ENCODE results near the gene SLC44A1. TPM values are rescaled to one million over a fixed set of nuclear protein-coding genes. Genes with fewer than 3 reads are reported as not detected.
A peak's percentile ranks its signal among the peaks of the same experiment; 100 is the strongest.

Gene SLC44A1
- total and polyA plus RNA-seq, 10 of the 15 experiments (the other 5 are each of a cell fraction or from before 2014, with no cell fraction given) = 2.4 to 21.2 (median 12.4) TPM

- 0 out of 2 replicates have a peak, but pooled peaks have one; percentile 42 for TF ChIP-seq NR2F1 (conservative IDR thresholded peaks at IDR 0.05)
- no peak for TF ChIP-seq RB1 (IDR thresholded peaks at IDR 0.05; ENCODE audit: borderline replicate concordance)
- TF ChIP-seq E2F4 (IDR thresholded peaks at IDR 0.05; ENCODE audit: low read depth, low read length) = no peak
- no peak for TF ChIP-seq IRF5 (IDR thresholded peaks at IDR 0.05; ENCODE audit: borderline replicate concordance)
- TF ChIP-seq MLLT1 (IDR thresholded peaks at IDR 0.05) = peak; percentile 47; the same call in 1 of the 2 replicates
- no peak for TF ChIP-seq BCL3 (IDR thresholded peaks at IDR 0.05; ENCODE audit: borderline replicate concordance, insufficient read depth, low read depth, low read length, poor library complexity, severe bottlenecking)
- TF ChIP-seq KAT2A (conservative IDR thresholded peaks at IDR 0.05; ENCODE audit: control insufficient read depth, low read depth, low read length) = no peak
- TF ChIP-seq ESRRA (IDR thresholded peaks at IDR 0.05; ENCODE audit: low read length) = no peak
- WGBS (ENCODE audit: insufficient coverage, insufficient replicate concordance, low lambda C conversion rate, missing lambda C conversion rate) = 78% methylated on average over 1 of the region's 1 CpG
- no peaks in the 10 kb centered on the region for H3K9me3 ChIP-seq (replicated peaks; ENCODE audit: control insufficient read depth, insufficient read depth, low read length)
- ATAC-seq (no peak; the same call in 1 of the 3 replicates), DNase-seq (ENCODE audit: low read depth, low spot score) (no peak), FAIRE-seq (no peak)
- in situ Hi-C loops (cut with MboI) = no loop called here
- ChIA-PET RAD21 (ENCODE audit: unreplicated experiment) (interaction anchor here (0.6 to 3.1 kb wide), 6 partner anchors 9 to 86 kb away, joined by 3 to 20 read pairs (median 3); no protein-coding TSS in a partner anchor), POLR2A (interaction anchor here (0.7 to 1.1 kb wide), 3 partner anchors 13 to 174 kb away, joined by 3 to 4 read pairs (median 3); no protein-coding TSS in a partner anchor), CTCF (interaction anchor here (0.6 to 1.8 kb wide), 4 partner anchors 13 to 1783 kb away, joined by 3 to 5 read pairs (median 4); no protein-coding TSS in a partner anchor), SMC1A (ENCODE audit: uncharacterized antibody, unreplicated experiment) (interaction anchor here (1.0 to 1.7 kb wide), 8 partner anchors 11 to 556 kb away, joined by 3 to 9 read pairs (median 4); no protein-coding TSS in a partner anchor)
- H3K27ac ChIP-seq (ENCODE audit: control insufficient read depth, insufficient read depth) = peak overlapping the region; percentile 8; the same call in 1 of the 2 replicates
- H3K27me3 ChIP-seq (replicated peaks in 1 of 2; ENCODE audit: control insufficient read depth in 2 of 2, insufficient read depth in 2 of 2, low read length in 1 of 2) = no peaks in the 10 kb centered on the region
- intact Hi-C loops (cut with micrococcal nuclease; ENCODE audit: unreplicated experiment) = no loop called here
- no TSS peak for BruUV-seq (replicated peaks)
- no peak overlapping the region for H3K9ac ChIP-seq (ENCODE audit: control insufficient read depth, insufficient read depth, low read length)
- H2AFZ ChIP-seq (ENCODE audit: control insufficient read depth, low read depth, low read length) = no peak overlapping the region
- H3K4me3 ChIP-seq = no peak overlapping the region
- H3K4me2 ChIP-seq (ENCODE audit: control insufficient read depth, insufficient read depth) = no peak overlapping the region
- no peaks in the 10 kb centered on the region for H3K79me2 ChIP-seq (ENCODE audit: control insufficient read depth, insufficient read depth, low read length)
- H3K36me3 ChIP-seq (ENCODE audit: control insufficient read depth in 2 of 2, insufficient read depth in 2 of 2, low read length in 1 of 2) = no peaks in the 10 kb centered on the region
- H4K20me1 ChIP-seq (ENCODE audit: control insufficient read depth, insufficient read depth) = no peaks in the 10 kb centered on the region
- H3K4me1 ChIP-seq (ENCODE audit: control insufficient read depth, insufficient read depth, low read length) = 0 out of 2 replicates have a peak, but pooled peaks cover 6% of the 10 kb centered on the region
These were observed 87.3 kb downstream of the SLC44A1 start for GRCh38 chr9:105331755-105332154.

Measured in GM12878 (cell line).